MG63 (cell line): ENCODE results near the gene ZNF81. TPM values are rescaled to one million over a fixed set of nuclear protein-coding genes. Genes with fewer than 3 reads are reported as not detected.
"Not testable (repeated sequence)": the region's sequence is repeated elsewhere in the genome, so short reads cannot be mapped to it uniquely, and the experiment has no call there.

Experiments
- DNase-seq: peaks from one replicate; pipeline ENCODE4 v3.0.0-alpha.2; 2020
- H3K27me3 ChIP-seq: fragments of 250-450 bp; sonication (Bioruptor Pico); 2 replicates; pipeline ENCODE4 v1.5.1; 2020; ENCODE audit warnings: mild to moderate bottlenecking, moderate library complexity
- H3K36me3 ChIP-seq: fragments of 250-450 bp; sonication (Bioruptor Pico); 2 replicates; pipeline ENCODE4 v1.5.1; 2020; ENCODE audit warnings: mild to moderate bottlenecking, moderate library complexity
- H3K4me3 ChIP-seq: fragments of 250-450 bp; sonication (Bioruptor Pico); 2 replicates; pipeline ENCODE4 v1.5.1; 2020; ENCODE audit warnings: mild to moderate bottlenecking, moderate library complexity
- H3K9me3 ChIP-seq: fragments of 250-450 bp; sonication (Bioruptor Pico); 2 replicates; pipeline ENCODE4 v1.5.1; 2020; ENCODE audit warnings: mild to moderate bottlenecking, moderate library complexity
- total RNA-seq: library from RNA; depleted of rRNA; stranded (reverse); fragments of >200 nt; shearing (Covaris generic); gene quantifications from 2 replicates; pipeline ENCODE4 v1.2.3, GENCODE V29; 2014; ENCODE audit warnings: low replicate concordance; rRNA removed

Gene ZNF81
- total RNA-seq: 1.6 and 4.3 TPM in 2 replicates

DNA sequence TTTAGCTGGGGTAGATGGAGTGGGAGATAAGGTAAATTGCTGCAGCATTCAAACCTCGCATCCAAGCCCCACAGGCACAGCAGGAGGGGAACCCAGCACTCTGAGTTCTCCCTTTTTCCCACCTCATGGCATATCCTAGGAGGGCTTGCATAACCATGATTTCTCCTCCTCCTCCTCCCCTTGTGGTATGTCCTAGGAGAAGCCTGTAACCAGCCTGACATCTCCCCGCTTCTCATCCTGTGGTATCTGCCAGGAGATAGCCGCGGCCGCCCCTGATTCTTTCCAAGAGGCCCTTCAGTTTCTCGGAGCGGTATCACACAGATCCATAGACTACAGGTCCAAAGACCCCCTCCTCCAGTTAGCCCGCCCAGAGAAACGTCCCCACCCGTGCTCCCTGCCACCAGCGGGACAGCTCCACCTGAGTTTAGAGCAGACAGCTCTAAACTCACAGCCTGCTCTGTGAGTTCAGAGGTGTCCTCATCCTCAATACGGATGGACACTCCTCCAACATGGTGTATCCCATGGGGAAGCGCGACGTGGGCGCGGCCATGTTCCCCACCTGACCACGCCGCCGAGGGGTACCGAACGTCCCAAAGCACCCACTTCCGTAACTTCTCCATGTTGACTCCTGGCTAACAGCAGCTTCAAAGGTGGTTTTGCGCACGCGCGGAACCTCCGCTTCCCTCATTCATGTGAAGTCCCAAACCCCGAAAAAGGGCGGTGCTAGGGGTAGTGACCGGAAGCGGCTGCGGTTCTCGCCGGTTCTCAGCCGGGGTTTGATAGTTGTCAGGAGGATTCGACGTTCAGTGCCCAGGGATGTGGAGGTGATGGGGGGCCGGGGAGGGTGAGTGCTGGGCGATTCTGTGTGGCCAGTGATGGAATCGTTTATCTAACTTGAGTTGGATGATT lies at the start of gene ZNF81:
Gene ZNF81, plus strand, starts transcription at position 739 of the 909 bp plus-strand sequence. CDS start 9,366 bp downstream, outside the sequence.
- DNase-seq: peak; percentile 92
- Histone ChIP-seq H3K4me3 (peak within 1 kb of the TSS; percentile 64), H3K9me3 (no peaks in the 10 kb centered on the region), H3K36me3 (no peaks in the 10 kb centered on the region), H3K27me3 (no peaks in the 10 kb centered on the region)

DNA sequence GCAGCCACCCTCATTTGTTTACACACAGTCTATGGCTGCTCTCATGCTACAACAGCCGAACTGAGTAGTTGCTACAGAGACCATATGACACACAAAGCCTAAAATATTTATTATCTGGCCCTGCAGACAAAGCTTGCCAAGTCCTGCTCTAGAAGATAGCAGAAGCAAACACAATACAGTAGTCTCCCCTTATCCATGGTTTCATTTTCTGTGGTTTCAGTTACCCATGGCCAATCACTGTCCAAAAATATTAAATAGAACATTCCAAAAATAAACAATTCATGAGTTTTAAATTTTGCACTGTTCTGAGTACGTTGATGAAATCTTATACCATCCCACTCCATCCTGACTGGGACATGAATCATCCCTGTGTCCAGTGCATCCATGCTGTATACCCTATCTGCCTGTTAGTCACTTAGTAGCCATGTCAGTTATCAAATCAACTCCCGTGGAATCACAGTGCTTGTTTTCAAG lies 40.2 kb upstream of the ZNF81 start:
- Histone ChIP-seq H3K36me3 (no peaks in the 10 kb centered on the region), H3K4me3 (no peak overlapping the region)
- peak; percentile 47 for DNase-seq

GRCh38 chrX:47797084-47797483 lies 39.6 kb upstream of the ZNF81 start:
- Histone ChIP-seq H3K9me3 (no peaks in the 10 kb centered on the region), H3K36me3 (no peaks in the 10 kb centered on the region), H3K27me3 (no peaks in the 10 kb centered on the region), H3K4me3 (no peak overlapping the region)
- DNase-seq: no peak

More for the DNA sequence above, 40.2 kb upstream of the ZNF81 start:
- Histone ChIP-seq H3K9me3 (no peaks in the 10 kb centered on the region), H3K27me3 (no peaks in the 10 kb centered on the region)

DNA sequence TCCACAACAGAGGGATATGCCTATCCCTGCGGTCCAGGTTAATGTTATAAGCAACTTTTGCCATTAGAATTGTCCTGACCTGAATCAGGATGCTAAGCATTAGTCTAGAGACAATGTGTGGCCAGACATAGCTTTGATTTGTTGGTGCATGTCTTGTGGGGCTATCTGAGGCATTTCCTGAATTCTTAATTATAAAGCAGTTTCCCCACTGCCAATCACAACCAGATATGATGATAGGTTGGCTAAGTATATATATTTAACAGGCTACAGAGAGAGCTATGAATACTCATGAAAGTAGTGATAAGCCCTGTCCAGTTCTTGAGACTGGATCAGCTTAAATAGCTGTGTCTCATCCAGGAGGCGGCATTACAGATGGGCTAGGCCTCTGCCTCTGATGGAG lies 37.8 kb upstream of the ZNF81 start:
- Histone ChIP-seq H3K9me3 (no peaks in the 10 kb centered on the region), H3K36me3 (no peaks in the 10 kb centered on the region), H3K4me3 (no peak overlapping the region), H3K27me3 (no peaks in the 10 kb centered on the region)
- DNase-seq: no peak

DNA sequence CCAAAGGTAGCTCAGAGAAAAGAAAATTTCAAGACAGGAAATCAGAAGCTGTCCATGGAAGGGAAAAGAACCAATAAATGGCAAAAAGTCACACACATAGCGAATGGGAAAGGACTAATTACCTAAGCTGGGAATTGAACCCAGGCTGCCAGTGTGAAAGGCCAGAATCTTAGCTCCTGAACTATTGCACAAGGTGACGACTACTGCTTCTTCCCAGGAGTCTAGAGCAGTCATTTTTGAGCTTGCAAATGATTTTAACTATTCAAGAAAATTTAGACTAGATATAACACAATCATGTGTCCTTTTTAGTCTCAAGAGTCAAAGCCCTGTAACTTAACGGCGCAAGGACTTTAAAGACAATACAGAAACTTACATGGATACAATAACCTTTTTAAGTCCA lies 34.1 kb upstream of the ZNF81 start:
- peak; percentile 15 for DNase-seq
- Histone ChIP-seq H3K27me3 (no peaks in the 10 kb centered on the region), H3K9me3 (no peaks in the 10 kb centered on the region), H3K4me3 (peak overlapping the region; percentile 44), H3K36me3 (no peaks in the 10 kb centered on the region)

GRCh38 chrX:47803103-47803502 lies 33.6 kb upstream of the ZNF81 start:
- H3K4me3 ChIP-seq: peak overlapping the region; percentile 44
- not testable (repeated sequence) for DNase-seq, H3K36me3 ChIP-seq, H3K27me3 ChIP-seq, H3K9me3 ChIP-seq

DNA sequence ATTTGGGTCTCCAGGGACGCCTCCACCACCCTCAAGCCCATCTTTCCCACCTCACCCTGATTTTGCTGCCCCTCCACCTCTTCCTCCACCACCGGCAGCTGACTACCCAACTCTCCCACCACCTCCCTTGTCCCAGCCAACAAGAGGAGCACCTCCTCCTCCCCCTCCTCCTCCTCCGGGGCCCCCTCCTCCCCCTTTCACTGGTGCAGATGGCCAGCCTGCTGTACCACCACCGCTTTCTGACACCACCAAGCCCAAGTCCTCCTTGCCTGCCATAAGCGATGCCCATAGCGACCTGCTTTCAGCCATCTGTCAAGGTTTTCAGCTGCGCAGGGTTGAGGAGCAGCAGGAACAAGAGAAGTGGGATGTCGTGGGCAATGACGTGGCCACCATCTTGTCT lies 32.4 kb upstream of the ZNF81 start:
- H3K36me3 ChIP-seq: no peaks in the 10 kb centered on the region
- H3K9me3 ChIP-seq: no peaks in the 10 kb centered on the region
- no peak overlapping the region for H3K4me3 ChIP-seq
- DNase-seq: no peak
- H3K27me3 ChIP-seq: no peaks in the 10 kb centered on the region

DNA sequence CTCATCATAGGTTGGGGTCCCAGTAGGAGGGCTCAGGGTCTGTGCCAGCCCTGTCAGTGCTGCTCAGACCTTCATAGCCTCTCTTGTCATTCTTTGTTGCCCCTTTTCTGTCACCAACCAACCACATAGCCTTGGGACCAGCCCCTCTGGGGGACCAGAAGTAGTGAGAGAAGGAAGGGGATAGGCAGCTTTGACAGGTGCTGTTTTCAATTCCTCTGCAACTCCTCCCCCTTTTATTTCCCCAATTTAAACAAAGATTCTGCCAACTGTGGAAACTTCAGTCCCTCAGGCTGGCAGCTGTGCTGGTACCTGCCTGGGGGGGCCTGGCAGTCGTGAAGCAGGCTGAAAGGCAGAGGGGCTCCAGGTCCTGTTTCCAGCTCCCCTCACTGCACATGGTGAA lies 30.9 kb upstream of the ZNF81 start:
- H3K4me3 ChIP-seq, H3K36me3 ChIP-seq, H3K9me3 ChIP-seq, DNase-seq, H3K27me3 ChIP-seq: not testable (repeated sequence)

- H3K4me3 ChIP-seq, H3K27me3 ChIP-seq, H3K9me3 ChIP-seq, DNase-seq, H3K36me3 ChIP-seq: not testable (repeated sequence)
Observed at GRCh38 chrX:47806415-47807271, 30.1 kb upstream of the ZNF81 start.

- DNase-seq, H3K4me3 ChIP-seq, H3K9me3 ChIP-seq, H3K36me3 ChIP-seq, H3K27me3 ChIP-seq: not testable (repeated sequence)
Observed at GRCh38 chrX:47807272-47807538, 29.5 kb upstream of the ZNF81 start.

DNA sequence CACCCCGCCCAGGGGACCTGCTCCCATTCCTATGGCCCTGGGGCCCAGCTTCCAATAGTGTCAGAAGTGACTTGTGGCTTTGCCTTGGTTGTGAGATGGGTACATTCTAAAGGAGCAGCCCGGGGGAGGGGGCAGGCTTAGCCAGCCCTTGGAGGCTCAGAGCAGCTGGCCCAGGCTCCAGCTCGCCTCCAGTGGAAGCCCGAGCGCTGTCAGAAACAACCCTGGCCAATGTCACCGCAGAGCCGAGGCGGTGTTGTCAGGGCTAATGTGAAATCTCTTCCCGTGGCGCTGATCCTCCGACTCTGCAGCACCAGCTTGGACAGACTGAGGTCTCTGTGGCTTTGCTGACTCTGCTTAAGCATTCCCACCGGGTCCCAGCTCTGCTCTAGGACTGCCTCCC lies 29.2 kb upstream of the ZNF81 start:
- no peak overlapping the region for H3K4me3 ChIP-seq
- H3K9me3 ChIP-seq: no peaks in the 10 kb centered on the region
- no peaks in the 10 kb centered on the region for H3K27me3 ChIP-seq
- no peak for DNase-seq
- H3K36me3 ChIP-seq: no peaks in the 10 kb centered on the region

DNA sequence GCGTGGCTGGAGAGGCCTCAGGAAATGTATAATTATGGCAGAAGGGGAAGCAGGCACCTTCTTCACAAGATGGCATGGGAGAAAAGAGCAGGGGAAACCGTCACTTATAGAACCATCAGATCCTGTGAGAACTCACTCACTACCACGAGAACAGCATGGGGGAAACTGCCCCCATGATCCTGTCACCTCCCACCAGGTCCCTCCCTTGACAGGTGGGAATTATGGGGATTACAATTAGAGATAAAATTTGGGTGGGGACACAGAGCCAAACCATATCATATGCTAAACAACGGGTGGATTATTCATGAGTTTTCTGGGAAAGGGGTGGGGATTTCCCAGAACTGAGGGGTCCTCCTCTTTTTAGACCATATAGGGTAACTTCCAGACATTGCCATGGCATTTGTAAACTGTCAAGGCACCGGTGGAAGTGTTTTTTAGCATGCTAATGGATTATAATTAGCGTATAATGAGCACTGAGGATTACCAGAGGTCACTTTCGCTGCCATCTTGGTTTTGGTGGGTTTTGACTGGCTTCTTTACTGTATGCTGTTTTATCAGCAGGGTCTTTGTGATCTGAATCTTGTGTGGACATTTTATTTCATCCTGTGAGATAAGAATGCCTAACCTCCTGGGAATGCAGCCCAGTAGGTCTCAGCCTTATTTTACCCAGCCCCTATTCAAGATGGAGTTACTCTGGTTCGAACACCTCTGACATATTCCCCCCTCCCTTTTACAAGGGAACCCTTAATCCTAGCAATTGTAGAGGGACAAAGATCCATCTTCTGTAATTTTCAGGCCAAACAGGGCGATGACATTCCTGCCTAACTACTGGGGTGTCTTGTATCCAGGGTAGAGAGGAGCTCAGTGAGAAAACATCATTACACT lies 27.6 kb upstream of the ZNF81 start:
- no peaks in the 10 kb centered on the region for H3K36me3 ChIP-seq
- no peak for DNase-seq
- no peaks in the 10 kb centered on the region for H3K9me3 ChIP-seq
- no peak overlapping the region for H3K4me3 ChIP-seq
- H3K27me3 ChIP-seq: no peaks in the 10 kb centered on the region

- no peaks in the 10 kb centered on the region for H3K27me3 ChIP-seq
- H3K9me3 ChIP-seq: no peaks in the 10 kb centered on the region
- no peaks in the 10 kb centered on the region for H3K36me3 ChIP-seq
- DNase-seq: no peak
- no peak overlapping the region for H3K4me3 ChIP-seq
Observed at GRCh38 chrX:47814851-47815250, 21.9 kb upstream of the ZNF81 start.

DNA sequence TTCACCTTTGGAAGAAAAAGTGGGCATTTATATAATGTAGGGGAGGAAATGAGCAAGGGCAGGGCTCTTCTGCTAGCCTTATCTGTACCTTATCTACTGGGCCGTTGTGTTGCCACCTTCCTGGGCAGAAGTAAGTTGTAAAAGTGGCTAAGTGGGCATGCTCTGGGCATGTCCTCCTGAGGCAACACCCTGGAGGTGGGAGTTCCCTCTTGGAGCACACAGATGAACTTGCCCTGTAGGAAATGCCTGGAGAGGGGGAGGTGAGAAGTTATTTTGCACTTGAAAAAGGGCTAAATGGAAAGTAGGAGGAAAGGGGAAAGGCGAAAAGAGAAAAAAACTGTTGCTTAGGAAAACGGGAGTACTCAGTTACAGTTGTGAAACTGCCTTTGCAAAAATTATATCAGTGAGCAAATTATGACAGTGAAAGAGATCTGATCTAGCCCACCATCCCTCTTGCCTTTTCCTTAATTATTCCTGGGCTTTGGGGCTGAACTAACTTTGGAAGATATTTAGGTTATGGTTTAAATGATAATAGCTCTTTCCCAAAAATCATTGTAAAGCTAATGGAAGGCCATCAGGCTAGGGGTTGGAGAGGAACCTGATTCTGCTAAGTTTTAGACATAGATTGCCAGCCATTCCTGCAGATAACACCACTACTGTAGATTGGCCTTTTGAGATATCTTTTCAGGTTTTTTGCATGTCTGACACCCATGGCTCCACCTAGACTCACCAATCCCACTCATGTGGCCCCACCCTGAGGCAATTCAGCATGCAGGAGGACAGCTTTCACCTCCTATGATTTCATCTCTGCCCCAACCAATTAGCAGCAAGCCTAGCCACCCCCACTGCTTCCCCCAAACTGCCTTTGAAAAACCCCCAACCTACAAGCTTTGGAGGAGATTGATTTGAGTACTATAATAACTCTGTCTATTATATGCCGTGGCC lies 20.5 kb upstream of the ZNF81 start:
- DNase-seq: no peak

GRCh38 chrX:47817421-47817820 lies 19.3 kb upstream of the ZNF81 start:
- H3K9me3 ChIP-seq: no peaks in the 10 kb centered on the region
- no peak overlapping the region for H3K4me3 ChIP-seq
- H3K27me3 ChIP-seq: no peaks in the 10 kb centered on the region
- no peaks in the 10 kb centered on the region for H3K36me3 ChIP-seq
- DNase-seq: no peak

More for the DNA sequence above, 20.5 kb upstream of the ZNF81 start:
- no peak overlapping the region for H3K4me3 ChIP-seq
- no peaks in the 10 kb centered on the region for H3K27me3 ChIP-seq
- H3K36me3 ChIP-seq: no peaks in the 10 kb centered on the region
- no peaks in the 10 kb centered on the region for H3K9me3 ChIP-seq

DNA sequence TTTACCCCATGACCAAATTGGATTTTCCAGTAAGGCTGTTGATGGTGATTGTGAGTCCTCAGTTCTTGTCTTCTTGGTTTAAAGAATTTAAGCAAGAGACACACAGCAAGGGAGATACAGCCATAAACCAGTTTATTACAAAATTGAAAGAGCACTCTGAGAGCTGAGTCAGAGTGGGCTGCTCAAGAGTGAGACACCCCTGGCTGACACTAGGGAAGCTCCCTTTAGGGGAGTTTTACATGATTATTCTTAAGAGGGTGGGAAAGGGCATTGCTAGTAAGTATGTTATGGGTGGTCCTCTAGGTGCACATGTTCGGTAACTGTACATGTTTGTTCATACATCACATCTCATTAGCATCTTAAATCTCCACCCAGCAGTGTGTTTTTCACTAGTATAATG lies 18.8 kb upstream of the ZNF81 start:
- H3K9me3 ChIP-seq: no peaks in the 10 kb centered on the region
- H3K36me3 ChIP-seq: no peaks in the 10 kb centered on the region
- H3K27me3 ChIP-seq: no peaks in the 10 kb centered on the region
- DNase-seq: no peak
- no peak overlapping the region for H3K4me3 ChIP-seq
